Stimulated activated CD4-positive, alpha-beta T cell treated with anti-CD3 and anti-CD28 coated beads, Interleukin-15, amount 100 ng/mL, for 1 hour (primary cell): ENCODE results near the gene LMAN2L.

Source experiments
- DNase-seq, 2 donors: peaks; one replicate each; pipeline ENCODE4 v3.0.0-alpha.2; 2020; ENCODE audit warnings: low read depth in 1 of 2, low spot score in 1 of 2

LMAN2L gene

GRCh38 chr2:96715658-96716057 lies 24.2 kb downstream of the LMAN2L start:
- no peak for DNase-seq

GRCh38 chr2:96710985-96711384 lies 28.9 kb downstream of the LMAN2L start:
- DNase-seq, result no peak

- no peak for DNase-seq
Measured at GRCh38 chr2:96703021-96703751, 36.7 kb downstream of the LMAN2L start.

GRCh38 chr2:96702098-96702785 lies 37.6 kb downstream of the LMAN2L start:
- DNase-seq, result no peak

GRCh38 chr2:96701636-96702035 lies 38.2 kb downstream of the LMAN2L start:
- no peak for DNase-seq

- DNase-seq, result no peak
Measured at GRCh38 chr2:96700086-96700485, 39.8 kb downstream of the LMAN2L start.

- DNase-seq, result no peak
Measured at GRCh38 chr2:96699621-96700020, 40.2 kb downstream of the LMAN2L start.

GRCh38 chr2:96699021-96699420 lies 40.8 kb downstream of the LMAN2L start:
- DNase-seq, result no peak

- no peak for DNase-seq
Measured at GRCh38 chr2:96698221-96698861, 41.5 kb downstream of the LMAN2L start.

GRCh38 chr2:96697476-96697875 lies 42.4 kb downstream of the LMAN2L start:
- no peak for DNase-seq

GRCh38 chr2:96695602-96696001 lies 44.3 kb downstream of the LMAN2L start:
- no peak for DNase-seq

- DNase-seq, result no peak
Measured at GRCh38 chr2:96694816-96695455, 44.9 kb downstream of the LMAN2L start.

GRCh38 chr2:96694279-96694678 lies 45.6 kb downstream of the LMAN2L start:
- DNase-seq, result no peak

- DNase-seq, result no peak
Measured at GRCh38 chr2:96693286-96694200, 46.3 kb downstream of the LMAN2L start.

GRCh38 chr2:96692094-96692971 lies 47.5 kb downstream of the LMAN2L start:
- DNase-seq, result no peak

GRCh38 chr2:96691022-96691612 lies 48.7 kb downstream of the LMAN2L start:
- DNase-seq, result no peak

GRCh38 chr2:96690306-96691021 lies 49.4 kb downstream of the LMAN2L start:
- DNase-seq, result no peak

GRCh38 chr2:96689431-96689991 lies 50.4 kb downstream of the LMAN2L start:
- no peak for DNase-seq
